Spleen (tissue), 7 donors: ENCODE measurements around the gene OR10H2.

Experiments used
- CTCF ChIP-seq, 11 experiments: fragments of 200-600 bp in 7 of 11; fragments of 450-650 bp in 4 of 11; sonication (generic) in 4 of 11; IDR thresholded peaks in 8 of 11; conservative IDR thresholded peaks in 3 of 11; 1 replicate in 7 of 11; 2 replicates in 4 of 11; pipeline versions ENCODE4 v1.4.0 to v1.8.0; 2016 to 2021; ENCODE audit warnings: antibody characterized with exemption in 11 of 11, inconsistent platforms in 4 of 11, mild to moderate bottlenecking in 1 of 11
- POLR2A ChIP-seq, 3 donors: fragments of 450-650 bp; IDR thresholded peaks; one replicate each; pipeline ENCODE4 v1.5.1; 2017; ENCODE audit warnings: antibody characterized with exemption in 3 of 3, mild to moderate bottlenecking in 1 of 3
- POLR2AphosphoS5 ChIP-seq, 3 donors: sonication (generic); formaldehyde crosslinking; IDR thresholded peaks; one replicate each; pipeline ENCODE4 v1.5.1; 2017; ENCODE audit warnings: antibody characterized with exemption in 3 of 3
- donor health status: DM: no; HTN: no; CAD: no; lungs with moderate emphysema.
- donor health status: DM: no; HTN: no; CAD: no.
- donor health status: DM: no; HTN: no; CAD: no.

GRCh38 chr19:15733895-15734294 is 6.1 kb downstream of the OR10H2 start:
- TF ChIP-seq CTCF (IDR thresholded peaks at IDR 0.05 in 8 of 11, conservative IDR thresholded peaks at IDR 0.05 in 3 of 11) (no peak), POLR2AphosphoS5 (IDR thresholded peaks at IDR 0.05) (no peak), POLR2A (IDR thresholded peaks at IDR 0.05) (no peak)
